KMS-11 (cell line): ENCODE measurements around the gene NLGN1.

ENCODE experiments used
- H2AFZ ChIP-seq: fragments of 200-600 bp; sonication (generic); 2 replicates; pipeline ENCODE4 v1.6.1; 2016; ENCODE audit warnings: antibody characterized with exemption, mixed run types, low read depth
- H3K27ac ChIP-seq: fragments of 200-600 bp; sonication (generic); 2 replicates; pipeline ENCODE4 v1.6.1; 2016; ENCODE audit warnings: mild to moderate bottlenecking, mixed run types
- H3K27me3 ChIP-seq: fragments of 200-600 bp; sonication (generic); 2 replicates; pipeline ENCODE4 v1.6.1; 2017; ENCODE audit warnings: mild to moderate bottlenecking, low read depth, mixed run types, moderate library complexity; ENCODE audit not compliant: insufficient read depth
- H3K36me3 ChIP-seq: fragments of 200-600 bp; sonication (generic); 2 replicates; pipeline ENCODE4 v1.6.1; 2017; ENCODE audit warnings: mild to moderate bottlenecking, mixed run types; ENCODE audit not compliant: insufficient read depth
- H3K4me1 ChIP-seq: fragments of 200-600 bp; sonication (generic); 2 replicates; pipeline ENCODE4 v1.6.1; 2016; ENCODE audit warnings: mild to moderate bottlenecking, low read depth, mixed run types; ENCODE audit not compliant: poor library complexity, severe bottlenecking
- H3K4me2 ChIP-seq: fragments of 200-600 bp; sonication (generic); 2 replicates; pipeline ENCODE4 v1.7.0; 2016; ENCODE audit warnings: mild to moderate bottlenecking, mixed run types
- H3K4me3 ChIP-seq: fragments of 200-600 bp; sonication (generic); IDR thresholded peaks from 2 replicates; pipeline ENCODE4 v1.6.1; 2017; ENCODE audit warnings: low read depth, low read length, mixed read lengths; ENCODE audit not compliant: insufficient read depth
- H3K79me2 ChIP-seq: fragments of 200-600 bp; sonication (generic); 2 replicates; pipeline ENCODE4 v1.6.1; 2016; ENCODE audit warnings: low read depth, mixed run types; ENCODE audit not compliant: insufficient read depth
- H3K9ac ChIP-seq: fragments of 200-600 bp; sonication (generic); 2 replicates; pipeline ENCODE4 v1.6.1; 2016; ENCODE audit warnings: mild to moderate bottlenecking, mixed run types
- H4K20me1 ChIP-seq: fragments of 200-600 bp; sonication (generic); 2 replicates; pipeline ENCODE4 v1.6.1; 2016; ENCODE audit warnings: mild to moderate bottlenecking, mixed run types; ENCODE audit not compliant: insufficient read depth
- TF ChIP-seq, protein P1 (sequence below): fragments of 200-600 bp; sonication (generic); conservative IDR thresholded peaks from 2 replicates; pipeline ENCODE4 v1.6.1; 2017; ENCODE audit warnings: low read depth, mild to moderate bottlenecking, antibody characterized with exemption, low read length, moderate library complexity, mixed read lengths

The NLGN1 gene

DNA sequence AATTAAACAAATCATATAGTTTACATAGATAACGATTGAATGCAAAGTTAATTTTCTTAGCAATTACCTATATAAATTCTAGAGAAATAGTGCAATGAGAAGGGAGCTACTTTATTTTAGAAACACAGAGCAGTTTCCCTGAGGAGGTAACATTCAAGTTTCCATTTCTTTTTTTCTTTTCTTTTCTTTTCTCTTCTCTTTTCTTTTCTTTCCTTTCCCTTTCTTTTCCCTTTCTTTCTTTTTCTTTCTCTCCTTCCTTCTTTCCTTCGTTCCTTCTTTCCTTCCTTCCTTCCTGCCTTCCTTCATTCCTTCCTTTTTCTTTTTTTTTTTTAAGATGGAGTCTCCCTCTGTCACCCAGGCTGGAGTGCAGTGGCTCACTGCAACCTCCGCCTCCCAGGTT lies 417.3 kb downstream of the NLGN1 start:
- H3K9ac ChIP-seq: no peak overlapping the region
- TF ChIP-seq, protein P1, sequence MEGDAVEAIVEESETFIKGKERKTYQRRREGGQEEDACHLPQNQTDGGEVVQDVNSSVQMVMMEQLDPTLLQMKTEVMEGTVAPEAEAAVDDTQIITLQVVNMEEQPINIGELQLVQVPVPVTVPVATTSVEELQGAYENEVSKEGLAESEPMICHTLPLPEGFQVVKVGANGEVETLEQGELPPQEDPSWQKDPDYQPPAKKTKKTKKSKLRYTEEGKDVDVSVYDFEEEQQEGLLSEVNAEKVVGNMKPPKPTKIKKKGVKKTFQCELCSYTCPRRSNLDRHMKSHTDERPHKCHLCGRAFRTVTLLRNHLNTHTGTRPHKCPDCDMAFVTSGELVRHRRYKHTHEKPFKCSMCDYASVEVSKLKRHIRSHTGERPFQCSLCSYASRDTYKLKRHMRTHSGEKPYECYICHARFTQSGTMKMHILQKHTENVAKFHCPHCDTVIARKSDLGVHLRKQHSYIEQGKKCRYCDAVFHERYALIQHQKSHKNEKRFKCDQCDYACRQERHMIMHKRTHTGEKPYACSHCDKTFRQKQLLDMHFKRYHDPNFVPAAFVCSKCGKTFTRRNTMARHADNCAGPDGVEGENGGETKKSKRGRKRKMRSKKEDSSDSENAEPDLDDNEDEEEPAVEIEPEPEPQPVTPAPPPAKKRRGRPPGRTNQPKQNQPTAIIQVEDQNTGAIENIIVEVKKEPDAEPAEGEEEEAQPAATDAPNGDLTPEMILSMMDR: no peak
- H2AFZ ChIP-seq: no peak overlapping the region
- no peaks in the 10 kb centered on the region for H3K27me3 ChIP-seq
- H3K4me1 ChIP-seq: no peaks in the 10 kb centered on the region
- no peaks in the 10 kb centered on the region for H3K36me3 ChIP-seq
- H4K20me1 ChIP-seq: no peaks in the 10 kb centered on the region
- H3K27ac ChIP-seq: no peak overlapping the region
- no peaks in the 10 kb centered on the region for H3K79me2 ChIP-seq
- H3K4me3 ChIP-seq: no peak overlapping the region
- no peak overlapping the region for H3K4me2 ChIP-seq

GRCh38 chr3:173819368-173819767 lies 421.8 kb downstream of the NLGN1 start:
- Histone ChIP-seq H3K4me2 (no peak overlapping the region), H2AFZ (no peak overlapping the region), H3K27me3 (no peaks in the 10 kb centered on the region), H3K9ac (no peak overlapping the region), H3K4me3 (no peak overlapping the region), H4K20me1 (no peaks in the 10 kb centered on the region), H3K4me1 (no peaks in the 10 kb centered on the region), H3K27ac (no peak overlapping the region), H3K79me2 (no peaks in the 10 kb centered on the region), H3K36me3 (no peaks in the 10 kb centered on the region)
- TF ChIP-seq, protein P1: no peak

- Histone ChIP-seq H3K4me2 (no peak overlapping the region), H3K4me3 (no peak overlapping the region), H3K27me3 (no peaks in the 10 kb centered on the region), H3K4me1 (no peaks in the 10 kb centered on the region), H3K36me3 (no peaks in the 10 kb centered on the region), H3K27ac (no peak overlapping the region), H4K20me1 (no peaks in the 10 kb centered on the region), H2AFZ (no peak overlapping the region), H3K79me2 (no peaks in the 10 kb centered on the region), H3K9ac (no peak overlapping the region)
- TF ChIP-seq, protein P1: no peak
Observed at GRCh38 chr3:173823911-173824460, 426.4 kb downstream of the NLGN1 start.

- Histone ChIP-seq H3K9ac (no peak overlapping the region), H3K36me3 (no peaks in the 10 kb centered on the region), H3K27ac (no peak overlapping the region), H3K79me2 (no peaks in the 10 kb centered on the region), H3K27me3 (no peaks in the 10 kb centered on the region), H2AFZ (no peak overlapping the region), H3K4me1 (no peaks in the 10 kb centered on the region), H3K4me2 (no peak overlapping the region), H4K20me1 (no peaks in the 10 kb centered on the region), H3K4me3 (no peak overlapping the region)
- TF ChIP-seq, protein P1: no peak
Observed at GRCh38 chr3:173825730-173826129, 428.2 kb downstream of the NLGN1 start.

- no peak overlapping the region for H3K27ac ChIP-seq
- no peaks in the 10 kb centered on the region for H3K27me3 ChIP-seq
- no peak overlapping the region for H3K4me3 ChIP-seq
- no peaks in the 10 kb centered on the region for H3K36me3 ChIP-seq
- no peaks in the 10 kb centered on the region for H3K79me2 ChIP-seq
- TF ChIP-seq, protein P1: no peak
- H2AFZ ChIP-seq: no peak overlapping the region
- H3K4me1 ChIP-seq: no peaks in the 10 kb centered on the region
- no peak overlapping the region for H3K9ac ChIP-seq
- no peaks in the 10 kb centered on the region for H4K20me1 ChIP-seq
- H3K4me2 ChIP-seq: no peak overlapping the region
Observed at GRCh38 chr3:173826416-173826815, 428.9 kb downstream of the NLGN1 start.
